Measurements from ENCODE around the gene STC2. TPM values are rescaled to one million over a fixed set of nuclear protein-coding genes. Genes with fewer than 3 reads are reported as not detected.

The STC2 gene
- total and polyA plus RNA-seq, 2 of the 4 experiments (the other 2 are of a cell fraction), result 87.5 to 270 TPM

DNA sequence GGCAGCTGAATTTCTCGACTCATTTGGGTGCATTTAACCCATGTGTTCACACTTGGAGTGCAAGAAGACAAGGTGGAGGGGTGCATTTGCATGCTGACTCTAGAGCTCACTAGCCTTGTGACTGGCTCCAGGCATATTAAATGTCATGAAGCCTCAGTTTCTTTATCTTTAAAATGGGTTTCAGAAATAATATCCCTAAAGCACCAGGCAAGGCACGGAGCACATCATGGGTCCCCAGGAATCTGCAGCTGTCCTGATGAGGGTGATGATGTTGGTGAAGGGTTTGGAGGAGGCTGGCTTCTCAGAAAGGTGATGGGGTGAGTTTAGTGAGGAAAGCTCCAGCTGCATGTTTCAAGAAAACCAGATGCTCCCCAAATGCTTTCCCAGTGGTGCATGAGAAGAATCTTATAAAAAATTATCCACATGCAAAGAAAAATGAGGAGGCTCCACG is 14.8 kb downstream of the STC2 start (continued):
- TF ChIP-seq BHLHE40 (IDR thresholded peaks at IDR 0.05; ENCODE audit: low read depth, low read length) (no peak), USF2 (IDR thresholded peaks at IDR 0.05; ENCODE audit: low read depth, low read length) (no peak)

DNA sequence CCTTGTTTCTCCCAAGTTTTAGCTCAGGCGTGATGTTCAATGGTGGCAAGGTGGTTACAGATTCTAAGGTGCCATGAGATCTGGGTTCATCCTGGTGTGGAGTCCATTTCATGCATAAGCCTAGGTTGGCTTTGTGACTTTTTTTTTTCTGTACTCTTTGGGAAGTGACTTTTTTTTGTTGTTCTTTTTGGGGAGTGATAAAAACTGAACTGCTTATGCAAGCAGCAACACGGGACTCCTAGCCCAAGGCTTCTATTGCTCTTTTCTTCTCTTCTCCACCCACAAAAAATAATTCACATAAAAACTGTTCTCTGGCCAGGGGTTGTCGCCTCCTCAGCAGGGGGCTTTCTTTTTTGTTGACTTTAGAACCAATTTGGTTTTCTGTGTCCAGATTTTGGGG is 15.4 kb downstream of the STC2 start:
- Histone ChIP-seq H2BK15ac (ENCODE audit: low read depth, low read length) (no peak overlapping the region), H3K9me3 (ENCODE audit: control insufficient read depth, insufficient read depth, low read length) (peaks cover 2% of the 10 kb centered on the region), H2BK5ac (ENCODE audit: low read depth, low read length, poor library complexity, severe bottlenecking) (no peak overlapping the region), H2AK5ac (ENCODE audit: low read depth, low read length) (no peak overlapping the region; the same call in none of the 2 replicates), H3K27ac (ENCODE audit: insufficient read depth, low read length) (no peak overlapping the region), H3K23ac (ENCODE audit: low read depth, low read length) (no peak overlapping the region), H3K14ac (replicated peaks; ENCODE audit: low read depth, low read length) (no peak overlapping the region), H3K4ac (ENCODE audit: low read depth, low read length) (no peak overlapping the region), H3K56ac (ENCODE audit: extremely low read depth, insufficient read depth, low read length) (no peak overlapping the region), H4K8ac (ENCODE audit: low read depth in 2 of 2, low read length in 2 of 2) (no peak overlapping the region), H4K91ac (ENCODE audit: insufficient read depth, low read depth, low read length) (no peak overlapping the region), H4K20me1 (ENCODE audit: insufficient read depth, low read length) (peaks cover 30% of the 10 kb centered on the region), H3K9ac (ENCODE audit: low read depth, low read length) (no peak overlapping the region), H3K9me1 (ENCODE audit: insufficient read depth, low read length) (no peaks in the 10 kb centered on the region), H3K4me1 (ENCODE audit: control insufficient read depth, insufficient read depth, low read length) (peaks cover 26% of the 10 kb centered on the region), H2AK9ac (replicated peaks; ENCODE audit: low read depth, low read length, poor library complexity) (no peak overlapping the region), H4K5ac (ENCODE audit: low read depth, low read length) (no peak overlapping the region), H3K36me3 (ENCODE audit: control insufficient read depth, insufficient read depth, low read length) (peaks cover 11% of the 10 kb centered on the region), H2AFZ (replicated peaks; ENCODE audit: low read length, poor library complexity) (no peak overlapping the region), H3K18ac (ENCODE audit: low read depth, low read length) (no peak overlapping the region), H3K4me3 (ENCODE audit: insufficient read depth, low read depth, low read length) (no peak overlapping the region), H2BK120ac (ENCODE audit: low read depth, low read length) (no peak overlapping the region), H3K4me2 (ENCODE audit: low read depth, low read length) (no peak overlapping the region), H2BK20ac (ENCODE audit: low read depth, low read length) (no peak overlapping the region), H3K79me1 (ENCODE audit: low read depth in 1 of 2, low read length in 2 of 2) (peaks cover 0 to 12% of the 10 kb centered on the region in 2 experiments; a peak in 3 of 4 replicates), H3K27me3 (ENCODE audit: control insufficient read depth, insufficient read depth, low read length) (no peaks in the 10 kb centered on the region)
- no CpG with 5 or more reads among the region's 3 CpGs for WGBS, 2 experiments (ENCODE audit: extremely low coverage in 2 of 2, insufficient read length in 1 of 2)
- DNase-seq (no peak), ATAC-seq (ENCODE audit: low read depth) (no peak)
- BruUV-seq (replicated peaks), result no TSS peak
- intact Hi-C loops (cut with micrococcal nuclease) (loop anchor here (1.0 kb wide), 1 partner anchor 606 kb away; no protein-coding TSS in a partner anchor), in situ Hi-C loops (cut with MboI; ENCODE audit: low sequenced_read_pairs) (no loop called here), dilution Hi-C loops (cut with HindIII; ENCODE audit: low sequenced_read_pairs, unreplicated experiment) (no loop called here)
- TF ChIP-seq RAD21 (IDR thresholded peaks at IDR 0.05; ENCODE audit: low read length), result no peak
- TF ChIP-seq BHLHE40 (IDR thresholded peaks at IDR 0.05; ENCODE audit: low read depth, low read length), result no peak
- TF ChIP-seq FOS (IDR thresholded peaks at IDR 0.05; ENCODE audit: low read depth, low read length), result no peak
- no peak for TF ChIP-seq CHD1 (IDR thresholded peaks at IDR 0.05; ENCODE audit: low read depth, low read length)
- TF ChIP-seq CTCF (conservative IDR thresholded peaks at IDR 0.05; ENCODE audit: low read depth, low read length), result no peak
- TF ChIP-seq MAFK (IDR thresholded peaks at IDR 0.05; ENCODE audit: low read depth, low read length), result no peak
- TF ChIP-seq SMC3 (IDR thresholded peaks at IDR 0.05; ENCODE audit: low read depth, low read length), result no peak
- TF ChIP-seq POLR2A (IDR thresholded peaks at IDR 0.05; ENCODE audit: low read depth, low read length), result no peak
- TF ChIP-seq MAZ (IDR thresholded peaks at IDR 0.05; ENCODE audit: borderline replicate concordance, low read depth, low read length), result no peak
- no peak for TF ChIP-seq USF2 (IDR thresholded peaks at IDR 0.05; ENCODE audit: low read depth, low read length)
- no peak for TF ChIP-seq ELK1 (IDR thresholded peaks at IDR 0.05; ENCODE audit: borderline replicate concordance, low read depth, low read length)
- TF ChIP-seq CEBPB (IDR thresholded peaks at IDR 0.05; ENCODE audit: low read depth, low read length), result no peak
- POLR2A ChIA-PET (ENCODE audit: unreplicated experiment), result interaction anchor here (0.7 kb wide), 1 partner anchor 45 kb away, joined by 4 read pairs; no protein-coding TSS in a partner anchor
- CTCF ChIA-PET, result no interaction called here

All from IMR-90 (cell line).